GM12875 (cell line): Measurements from ENCODE around the gene TFEC.

Experiments
- H3K4me3 ChIP-seq: one replicate; pipeline ENCODE4 v1.5.1; 2011; ENCODE audit warnings: low read depth, low read length, control low read depth
- CTCF ChIP-seq: IDR thresholded peaks from 2 replicates; pipeline ENCODE4 v1.5.1; 2011; ENCODE audit warnings: low read depth, mild to moderate bottlenecking, control low read depth, inconsistent platforms, low read length, moderate library complexity, borderline replicate concordance; ENCODE audit not compliant: insufficient read depth

Gene TFEC

DNA sequence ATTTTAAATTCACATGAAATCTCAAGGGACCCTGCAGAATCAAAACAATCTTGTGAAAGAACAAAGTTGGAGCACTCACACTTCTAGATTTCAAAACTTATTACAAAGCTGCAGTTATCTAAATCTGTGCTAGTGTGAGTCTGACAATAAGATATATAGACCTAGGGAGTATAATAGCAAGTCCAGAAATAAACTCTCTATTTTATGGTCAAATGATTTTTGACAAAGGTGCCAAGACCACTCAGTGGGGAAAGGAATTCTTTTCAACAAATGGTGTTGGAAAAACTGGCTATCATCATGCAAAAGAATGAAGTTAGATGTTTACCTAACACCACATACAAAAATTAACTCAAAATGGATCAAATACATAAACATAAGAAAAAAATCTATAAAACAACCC, 68.2 kb downstream of the TFEC start:
- H3K4me3 ChIP-seq: no peak overlapping the region
- no peak for TF ChIP-seq CTCF

DNA sequence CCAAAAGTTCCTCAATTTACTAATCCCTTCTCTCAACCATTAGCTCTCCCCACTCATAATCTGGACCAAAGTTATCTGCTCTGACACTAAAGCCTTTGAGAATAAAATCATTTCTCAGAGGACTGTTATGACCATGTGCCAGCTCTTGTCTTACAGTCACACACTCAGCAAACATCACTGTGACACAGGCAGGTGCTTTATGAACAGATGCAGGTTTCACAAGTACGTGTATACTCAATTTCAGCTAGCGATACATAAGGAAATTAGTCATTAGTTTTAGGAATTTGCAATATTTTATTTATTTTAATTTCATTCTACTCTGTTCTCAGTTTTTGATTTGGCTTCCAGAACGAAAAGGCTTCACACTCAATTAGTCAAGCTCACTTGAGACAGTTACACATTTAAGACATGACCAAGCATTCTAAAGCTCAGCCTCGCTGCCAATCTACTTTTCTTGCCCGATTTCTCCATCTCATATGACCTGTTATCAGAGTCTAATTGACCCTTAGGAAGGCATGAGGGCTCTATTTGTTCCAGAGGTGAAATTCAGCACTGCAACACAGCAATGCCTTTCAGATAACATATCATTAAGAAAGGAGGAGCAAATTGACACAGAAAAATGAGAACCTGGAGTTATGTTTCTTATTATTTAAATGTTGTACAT, 76.8 kb downstream of the TFEC start:
- no peak for TF ChIP-seq CTCF
- H3K4me3 ChIP-seq: no peak overlapping the region

DNA sequence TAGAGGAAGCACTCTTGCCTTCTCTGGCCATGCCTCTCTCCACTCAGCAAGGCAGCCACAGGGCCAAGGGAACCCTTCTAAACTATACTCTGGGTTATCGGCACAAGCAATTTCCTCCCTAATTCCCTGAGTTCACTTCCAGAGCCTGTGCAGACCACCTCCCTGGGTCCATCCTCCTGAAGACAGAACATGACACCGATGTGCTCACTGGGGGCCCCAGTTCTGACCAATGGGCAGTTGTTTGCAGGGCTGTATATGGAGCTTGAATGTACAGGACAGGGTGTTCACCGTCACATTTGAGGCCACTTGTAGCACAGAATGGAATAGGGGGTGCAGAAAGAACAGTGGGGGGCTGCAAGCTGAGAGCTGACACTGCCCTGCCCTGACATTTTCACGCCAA, 77.7 kb downstream of the TFEC start:
- TF ChIP-seq CTCF: no peak
- no peak overlapping the region for H3K4me3 ChIP-seq

DNA sequence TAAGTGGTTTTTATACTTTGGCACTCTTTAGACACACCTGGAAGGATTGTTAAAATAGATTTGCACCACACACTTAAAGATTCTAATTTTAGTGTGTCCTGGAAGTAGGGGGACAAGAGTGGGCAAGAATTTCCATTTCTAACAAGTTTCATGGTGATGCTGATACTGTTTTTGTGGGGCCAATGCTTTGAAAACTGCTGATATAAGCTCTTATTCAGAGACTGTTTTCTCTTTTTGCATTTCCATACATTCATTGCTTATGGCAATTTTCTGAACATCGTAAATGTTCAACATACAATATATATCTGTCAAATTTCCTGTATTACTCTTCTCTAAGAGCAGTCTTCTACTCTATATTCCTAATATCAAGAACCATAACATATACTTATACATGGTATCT, 79.0 kb downstream of the TFEC start:
- H3K4me3 ChIP-seq: no peak overlapping the region
- TF ChIP-seq CTCF: no peak

DNA sequence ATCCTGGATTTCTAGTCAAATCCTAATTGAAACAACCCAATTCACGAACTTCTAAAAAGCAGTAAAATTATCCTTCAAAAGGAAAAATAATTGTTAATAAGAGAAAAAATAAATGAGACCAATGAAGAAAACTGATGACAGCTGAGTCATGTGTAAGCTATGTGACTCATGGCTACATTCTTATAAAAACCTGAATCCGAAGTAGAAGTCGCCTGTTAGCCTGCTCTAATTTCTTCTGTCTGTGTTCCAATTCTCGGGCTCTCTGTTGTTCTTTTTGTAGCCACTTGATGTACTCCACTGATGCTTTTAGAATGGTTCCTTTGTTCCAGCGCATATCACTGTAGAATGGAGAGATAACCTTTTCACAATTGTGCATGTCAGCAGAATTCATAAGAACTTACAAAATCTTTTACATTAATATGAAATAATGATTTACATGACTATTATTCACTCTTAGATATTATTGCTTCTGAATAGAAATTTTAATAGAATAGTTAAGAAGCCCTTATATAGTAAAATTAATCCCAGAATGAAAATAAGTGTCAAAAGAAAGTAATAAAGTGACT, 88.8 kb downstream of the TFEC start:
- TF ChIP-seq CTCF: no peak

DNA sequence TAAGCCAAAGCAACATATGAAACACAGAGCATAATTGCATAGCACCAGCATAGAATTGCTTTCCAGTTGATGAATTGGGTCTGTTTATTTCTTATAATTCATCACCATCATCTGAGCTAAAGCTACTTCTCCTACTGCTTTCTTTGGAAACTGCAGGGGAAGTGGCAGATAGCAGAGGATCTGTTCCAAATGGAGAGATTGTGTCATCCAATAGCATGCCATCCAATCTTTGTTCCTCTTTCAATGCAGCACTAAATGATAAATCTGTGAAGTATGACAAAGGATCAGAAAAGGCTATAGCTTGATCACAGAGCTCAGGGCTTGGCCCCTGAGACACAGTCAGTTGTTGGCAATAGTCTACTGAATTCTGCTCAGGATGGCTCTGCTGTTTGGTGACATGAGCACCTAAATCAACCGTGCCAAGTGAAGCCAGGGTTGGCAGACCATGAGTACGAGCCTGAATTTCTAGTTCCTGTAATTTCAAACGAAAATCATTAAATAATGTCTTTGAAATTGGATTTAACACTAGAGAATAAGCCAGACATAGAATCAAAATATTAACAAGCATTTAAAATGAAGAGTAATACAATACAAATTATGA, 90.0 kb downstream of the TFEC start:
- H3K4me3 ChIP-seq: no peak overlapping the region
- no peak for TF ChIP-seq CTCF

More for the DNA sequence above, 88.8 kb downstream of the TFEC start:
- H3K4me3 ChIP-seq: no peak overlapping the region

- no peak overlapping the region for H3K4me3 ChIP-seq
- TF ChIP-seq CTCF: no peak
Observed at GRCh38 chr7:115937960-115938359, 92.6 kb downstream of the TFEC start.
